Right forelimb (tissue), 1 donor: Measurements from ENCODE around the gene KDM6A.
"Not testable (repeated sequence)": the region's sequence is repeated elsewhere in the genome, so short reads cannot be mapped to it uniquely, and the experiment has no call there.

Experiments
- DNase-seq: peaks from one replicate; pipeline ENCODE4 v3.0.0-alpha.2; 2018

The KDM6A gene

DNA sequence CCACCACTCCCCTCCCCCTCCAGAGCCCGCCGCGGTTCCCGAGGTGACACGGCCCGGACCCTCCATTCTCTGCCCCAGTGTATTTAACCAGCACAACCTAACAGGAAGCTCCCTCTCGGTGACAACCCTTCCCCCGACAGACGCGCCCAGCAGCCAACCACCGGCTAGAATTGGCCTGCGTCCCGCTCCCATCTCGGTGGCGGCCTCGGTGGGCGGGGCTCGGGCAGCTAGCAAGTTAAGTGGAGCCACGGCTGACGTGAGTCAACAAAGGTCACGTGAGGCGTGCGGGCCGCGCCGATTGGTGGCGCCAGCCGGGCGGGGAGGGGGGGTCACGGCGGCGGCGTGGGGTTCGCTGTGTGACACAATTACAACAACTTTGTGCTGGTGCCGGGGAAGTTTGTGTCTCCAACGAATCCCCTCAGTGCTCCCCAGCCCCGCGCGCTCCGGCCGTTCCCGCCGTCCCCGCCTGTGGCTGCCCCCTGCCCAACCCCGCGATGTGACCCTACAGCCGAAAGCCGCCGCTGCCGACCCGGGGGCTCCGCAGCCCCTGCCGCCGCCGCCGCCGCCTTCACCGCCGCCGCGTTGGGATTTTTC lies at the start of gene KDM6A:
Gene KDM6A (plus strand): TSS at position 368 of the 594 bp plus-strand sequence. CDS start 364 bp downstream, outside the sequence.
- peak; percentile 95 for DNase-seq

DNA sequence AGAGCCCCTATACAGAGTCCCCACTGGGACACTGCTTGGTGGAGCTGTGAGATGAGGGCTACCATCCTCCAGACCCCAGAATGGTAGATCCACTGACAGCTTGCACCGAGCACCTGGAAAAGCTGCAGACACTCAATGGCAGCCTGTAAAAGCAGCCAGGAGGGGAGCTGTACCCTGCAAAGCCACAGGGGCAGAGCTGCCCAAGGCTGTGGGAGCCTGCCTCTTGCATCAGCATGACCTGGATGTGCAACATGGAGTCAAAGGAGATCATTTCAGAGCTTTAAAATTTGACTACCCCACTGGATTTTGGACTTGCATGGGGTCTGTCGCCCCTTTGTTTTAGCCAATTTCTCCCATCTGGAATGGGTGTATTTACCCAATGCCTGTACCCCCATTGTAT lies 49.8 kb upstream of the KDM6A start:
- not testable (repeated sequence) for DNase-seq

DNA sequence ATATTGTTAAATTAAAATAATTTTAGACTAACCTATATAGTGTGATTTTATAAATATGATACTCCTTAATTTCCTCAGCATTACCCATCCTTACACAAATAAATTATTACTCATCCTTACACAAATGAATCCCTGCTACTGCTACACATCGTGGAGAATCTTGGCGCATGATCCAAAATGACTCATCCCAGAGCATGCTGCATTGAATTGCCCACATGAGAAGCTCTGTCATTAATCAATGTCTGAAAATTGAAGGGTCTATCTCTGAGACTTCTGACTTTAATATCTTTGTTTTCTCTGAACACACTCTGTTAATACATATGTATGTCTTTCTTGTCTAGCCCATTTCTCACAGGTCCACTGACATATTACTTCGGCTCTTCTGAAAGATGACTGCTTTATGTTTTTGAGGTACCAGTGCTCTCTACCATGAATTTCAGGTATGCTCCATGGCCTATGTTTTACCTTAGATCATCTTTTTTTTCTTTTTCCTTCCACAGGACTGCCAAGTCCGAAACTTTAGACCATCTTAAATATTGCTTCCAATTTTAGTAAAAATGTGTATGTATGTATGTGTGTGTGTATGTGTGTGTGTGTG lies 44.9 kb upstream of the KDM6A start:
- no peak for DNase-seq

DNA sequence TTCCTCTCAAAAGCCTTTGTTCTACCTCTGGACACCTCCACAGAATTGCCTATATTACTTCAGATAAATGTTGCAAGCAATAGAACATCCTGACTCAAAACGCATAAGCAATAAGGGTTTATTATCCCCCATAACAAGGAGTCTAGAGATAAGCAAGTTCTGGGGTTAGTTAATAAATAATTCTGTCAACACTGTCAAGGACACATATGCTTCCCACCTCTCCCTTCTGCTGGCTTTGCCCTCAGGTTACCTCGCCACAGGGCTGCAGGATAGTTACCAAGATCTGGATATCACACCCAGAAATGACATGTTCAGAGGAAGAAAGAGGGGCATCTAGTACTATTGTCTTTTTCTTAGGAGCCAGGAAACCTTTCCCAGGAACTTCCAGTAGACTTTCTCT lies 43.2 kb upstream of the KDM6A start:
- DNase-seq: no peak

DNA sequence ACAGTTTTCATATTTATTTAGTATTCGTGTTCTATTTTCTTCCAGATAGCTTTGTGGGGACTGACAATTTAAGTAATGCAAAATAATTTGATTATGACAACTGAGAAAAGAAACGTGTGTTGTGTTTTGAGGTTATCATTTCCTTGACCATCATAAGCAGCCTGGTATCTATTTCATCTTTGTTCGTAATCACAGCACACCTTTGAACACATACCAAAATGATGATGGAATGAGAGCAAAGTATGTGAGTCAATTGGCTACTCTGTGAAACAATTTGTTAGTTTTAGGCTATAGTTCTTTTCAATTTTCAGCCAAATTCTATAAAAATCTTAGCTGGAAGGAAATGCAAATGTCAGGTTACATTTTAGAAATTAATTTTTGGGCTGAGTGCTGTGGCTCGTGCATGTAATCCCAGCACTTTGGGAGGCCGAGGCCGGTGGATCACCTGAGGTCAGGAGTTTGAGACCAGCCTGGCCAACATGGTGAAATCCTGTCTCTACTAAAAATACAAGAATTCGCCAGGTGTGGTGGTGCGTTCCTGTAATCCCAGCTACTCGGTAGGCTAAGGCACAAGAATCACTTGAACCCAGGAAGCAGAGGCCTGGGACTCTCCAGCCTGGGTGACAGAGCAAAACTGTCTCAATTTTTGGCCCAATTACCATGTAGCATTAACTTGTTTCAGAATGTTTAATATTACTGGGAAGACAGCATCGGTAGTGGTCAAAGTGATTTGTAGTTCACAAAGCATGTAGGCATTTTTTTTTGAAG lies 30.3 kb upstream of the KDM6A start:
- DNase-seq: no peak

DNA sequence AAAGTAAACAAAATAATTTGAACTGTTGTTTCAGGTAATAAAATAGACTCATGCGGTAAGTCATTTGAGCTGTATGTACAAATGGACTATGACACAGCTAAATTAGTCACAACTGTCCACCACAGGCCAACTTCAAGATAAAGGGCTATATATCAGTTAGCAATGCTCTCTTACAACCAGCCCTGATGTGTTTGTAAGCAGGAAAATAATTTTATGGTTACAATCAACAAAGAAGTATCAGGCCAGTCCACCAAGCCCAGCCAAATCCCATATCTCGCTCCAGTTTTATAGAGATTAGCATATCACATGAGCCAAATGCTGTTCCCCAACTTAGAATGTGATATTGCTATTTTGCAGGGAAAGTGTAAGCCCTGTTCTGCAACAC lies 29.7 kb upstream of the KDM6A start:
- no peak for DNase-seq

DNA sequence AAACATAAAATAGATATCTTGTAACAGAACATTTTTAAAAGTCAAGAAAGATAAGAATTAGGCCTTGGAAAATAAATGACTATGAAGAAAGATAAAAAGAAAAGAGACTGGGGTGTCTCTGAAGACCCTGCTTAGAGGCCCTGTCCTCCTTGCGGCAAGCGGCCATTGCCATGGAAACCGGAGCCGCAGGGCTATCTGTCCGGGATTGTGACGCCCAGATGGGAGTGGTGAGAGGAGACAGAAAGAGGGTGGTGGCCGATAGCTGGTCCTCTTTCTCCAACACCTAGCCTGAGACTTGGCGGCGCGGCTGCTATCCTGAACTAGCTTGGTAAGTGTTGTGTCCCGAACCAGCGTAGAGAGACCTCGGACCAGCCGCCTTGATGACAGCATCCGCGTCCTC lies 29.2 kb upstream of the KDM6A start, which contains the start of gene DUSP21:
Gene DUSP21 (plus strand): TSS at position 269 of the 400 bp plus-strand sequence. CDS start 112 bp downstream, at position 381.
- DNase-seq: no peak

DNA sequence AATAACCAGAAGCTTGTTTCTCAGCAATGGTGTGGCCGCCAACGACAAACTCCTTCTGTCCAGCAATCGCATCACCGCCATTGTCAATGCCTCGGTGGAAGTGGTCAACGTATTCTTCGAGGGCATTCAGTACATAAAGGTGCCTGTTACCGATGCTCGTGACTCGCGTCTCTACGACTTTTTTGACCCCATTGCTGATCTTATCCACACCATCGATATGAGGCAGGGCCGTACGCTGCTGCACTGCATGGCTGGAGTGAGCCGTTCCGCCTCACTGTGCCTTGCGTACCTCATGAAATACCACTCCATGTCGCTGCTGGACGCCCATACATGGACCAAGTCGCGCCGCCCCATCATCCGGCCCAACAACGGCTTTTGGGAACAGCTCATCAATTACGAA lies 28.8 kb upstream of the KDM6A start:
- no peak for DNase-seq

DNA sequence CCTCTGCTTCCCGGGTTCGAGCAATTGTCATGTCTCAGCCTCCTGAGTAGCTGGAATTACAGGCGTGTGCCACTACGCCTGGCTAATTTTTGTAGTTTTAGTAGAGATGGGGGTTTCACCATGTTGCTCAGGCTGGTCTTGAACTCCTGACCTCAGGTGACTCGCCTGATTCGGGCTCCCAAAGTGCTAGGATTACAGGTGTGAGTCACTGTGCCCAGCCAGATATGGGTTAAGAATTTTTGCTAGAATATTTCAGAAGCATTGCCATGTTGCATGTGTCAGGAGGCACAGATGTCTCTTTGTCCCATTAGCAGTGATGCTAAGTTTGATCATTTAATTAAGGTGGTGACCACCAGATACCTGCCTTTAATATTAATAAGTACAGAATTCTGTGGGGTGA lies 22.1 kb upstream of the KDM6A start:
- not testable (repeated sequence) for DNase-seq

DNA sequence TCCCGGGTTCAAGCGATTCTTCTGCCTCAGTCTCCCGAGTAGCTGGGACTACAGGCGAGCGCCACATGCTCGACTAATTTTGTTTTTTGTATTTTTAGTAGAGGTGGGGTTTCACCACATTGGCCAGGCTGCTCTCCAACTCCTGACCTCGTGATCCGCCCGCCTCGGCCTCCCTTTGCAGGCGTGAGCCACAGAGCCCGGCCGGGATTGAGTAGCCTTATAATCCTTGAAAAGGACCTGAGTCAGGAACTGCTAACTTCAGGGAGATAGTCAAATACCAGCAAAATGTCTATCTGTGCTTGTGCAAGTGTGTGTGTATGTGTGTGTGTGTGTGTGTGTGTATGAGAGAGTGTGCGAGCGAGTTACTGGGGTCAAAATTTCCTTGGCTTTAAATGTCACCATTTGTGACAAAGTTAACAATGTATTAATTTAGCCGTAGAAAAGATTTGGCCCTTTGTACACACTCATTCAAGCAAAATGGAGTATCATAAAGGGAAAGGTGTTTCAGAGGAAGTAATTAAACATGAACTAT lies 1.8 kb upstream of the KDM6A start:
- no peak for DNase-seq

DNA sequence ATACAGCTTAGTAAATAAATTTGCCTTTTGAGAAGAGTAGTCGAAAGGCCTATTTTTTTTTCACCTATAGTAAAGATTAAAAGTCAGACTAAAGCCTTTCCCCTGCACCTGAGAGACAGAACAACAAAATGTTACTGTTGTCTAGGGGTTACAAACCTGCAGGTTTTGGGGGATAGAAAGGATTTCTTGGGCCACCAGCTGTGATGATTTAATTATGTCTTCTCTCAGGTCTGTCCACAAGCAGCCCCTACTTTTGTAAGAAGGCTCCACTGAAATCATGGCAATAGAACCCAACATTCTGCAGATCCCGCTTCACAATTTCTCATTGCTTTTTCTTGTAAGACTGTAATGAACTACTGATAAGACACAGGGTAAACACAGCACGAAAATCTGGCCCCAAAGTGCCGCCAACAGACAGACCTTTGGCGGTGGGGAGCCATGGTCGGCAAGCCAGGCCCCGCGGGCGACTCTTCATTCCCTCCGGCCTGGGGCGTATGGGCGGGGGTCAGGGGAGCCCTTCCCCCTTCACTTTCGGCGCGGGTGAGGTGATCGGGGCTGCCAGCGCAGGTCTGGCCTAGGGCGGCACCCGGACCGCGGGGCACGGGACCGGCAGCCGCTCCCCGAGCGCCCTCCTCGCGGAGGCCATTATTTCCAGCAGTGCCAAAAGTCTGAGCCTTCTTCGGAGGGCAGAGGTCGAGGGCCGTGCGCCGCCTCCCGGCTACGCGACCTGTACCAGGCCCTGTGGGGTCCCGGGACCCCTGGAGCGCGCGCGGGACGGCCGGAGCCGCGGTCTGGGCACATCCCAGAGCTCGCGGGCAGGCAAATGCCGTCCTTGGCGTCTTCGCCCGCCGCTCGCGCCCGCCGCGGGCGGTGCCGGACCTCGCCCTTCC lies 812 bp upstream of the KDM6A start:
- DNase-seq: peak; percentile 56

DNA sequence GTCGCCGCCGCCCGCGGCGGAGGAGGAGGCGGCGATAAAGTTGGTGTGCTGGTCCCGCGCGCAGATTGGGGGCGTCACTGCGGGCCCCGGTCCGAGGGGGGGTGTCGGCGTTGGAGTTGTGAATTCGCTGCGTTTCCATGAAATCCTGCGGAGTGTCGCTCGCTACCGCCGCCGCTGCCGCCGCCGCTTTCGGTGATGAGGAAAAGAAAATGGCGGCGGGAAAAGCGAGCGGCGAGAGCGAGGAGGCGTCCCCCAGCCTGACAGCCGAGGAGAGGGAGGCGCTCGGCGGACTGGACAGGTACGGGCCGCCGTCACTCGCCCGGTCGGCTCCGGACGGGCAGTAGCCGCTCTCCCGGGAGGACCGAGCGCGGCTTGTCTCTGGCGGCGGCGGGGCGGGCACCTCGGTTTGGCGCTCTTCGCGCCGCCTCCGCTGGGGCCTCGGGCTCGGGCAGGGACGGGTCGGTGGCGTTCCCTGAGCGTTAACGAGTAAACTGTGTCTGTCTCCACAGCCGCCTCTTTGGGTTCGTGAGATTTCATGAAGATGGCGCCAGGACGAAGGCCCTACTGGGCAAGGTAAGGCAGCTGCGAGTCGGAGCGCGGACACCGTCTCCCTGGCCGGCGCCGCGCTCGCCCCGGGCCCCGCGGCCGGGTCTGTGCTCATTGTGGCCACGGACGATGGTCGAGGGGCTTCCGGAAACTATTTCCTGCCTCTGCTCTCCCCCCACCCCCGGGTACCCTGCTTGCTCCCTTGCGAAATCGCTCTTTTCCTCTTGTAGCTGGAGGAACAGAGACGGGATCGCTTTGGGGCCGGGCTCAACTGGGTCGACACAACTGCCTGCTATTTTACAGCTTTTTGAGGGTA lies 658 bp downstream of the KDM6A start:
- DNase-seq: peak; percentile 66

DNA sequence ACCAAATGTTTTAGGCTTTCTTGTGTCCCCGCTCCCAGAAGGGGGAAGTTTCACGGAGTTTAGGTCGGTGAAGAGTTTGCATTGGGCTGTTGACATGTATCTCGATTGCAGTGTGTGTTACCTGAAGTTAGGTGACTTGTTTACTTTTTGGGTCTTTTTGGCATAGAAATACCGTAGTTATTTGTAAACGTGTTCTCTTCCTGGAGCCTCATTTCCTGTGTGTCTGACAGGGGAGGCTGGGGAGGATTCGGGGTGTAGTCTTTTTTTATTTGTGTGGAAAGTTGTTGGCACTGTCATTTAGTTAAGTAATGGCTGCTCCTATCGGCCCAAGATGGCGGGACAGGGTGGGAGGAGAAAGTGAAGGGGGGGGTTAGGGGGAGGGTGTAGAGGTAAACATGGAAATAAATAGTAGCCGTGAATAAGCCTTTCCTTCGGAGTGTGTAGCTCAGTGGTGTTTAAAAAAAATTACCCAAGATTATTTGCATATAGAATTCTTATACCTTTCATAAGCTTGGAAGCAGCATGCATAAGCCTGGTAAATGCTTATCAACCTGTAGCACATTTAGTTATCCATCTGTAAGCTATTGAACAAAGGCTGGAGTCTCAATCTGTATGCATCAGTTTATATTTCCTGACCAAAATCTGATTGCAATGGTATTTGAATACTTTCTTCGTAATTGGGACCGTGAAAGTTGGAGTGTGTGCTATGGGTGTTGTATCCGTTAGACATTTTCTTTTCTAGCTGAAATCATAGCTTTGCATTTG lies 1.6 kb downstream of the KDM6A start:
- DNase-seq: no peak

DNA sequence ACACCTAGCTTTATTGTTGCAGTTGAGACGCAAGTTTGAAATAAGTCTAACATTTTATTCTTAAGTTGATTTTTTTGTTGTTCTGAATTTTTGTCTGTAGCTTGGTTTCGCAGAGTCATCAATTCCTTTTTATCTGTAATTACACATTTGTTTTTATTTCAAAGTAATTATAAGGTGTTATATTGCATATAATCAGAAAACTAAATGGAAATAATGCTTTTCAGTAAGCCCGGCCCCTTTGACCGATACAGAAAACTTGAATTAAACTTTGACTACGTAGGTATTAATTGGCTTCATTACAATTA lies 2.1 kb downstream of the KDM6A start:
- DNase-seq: no peak

DNA sequence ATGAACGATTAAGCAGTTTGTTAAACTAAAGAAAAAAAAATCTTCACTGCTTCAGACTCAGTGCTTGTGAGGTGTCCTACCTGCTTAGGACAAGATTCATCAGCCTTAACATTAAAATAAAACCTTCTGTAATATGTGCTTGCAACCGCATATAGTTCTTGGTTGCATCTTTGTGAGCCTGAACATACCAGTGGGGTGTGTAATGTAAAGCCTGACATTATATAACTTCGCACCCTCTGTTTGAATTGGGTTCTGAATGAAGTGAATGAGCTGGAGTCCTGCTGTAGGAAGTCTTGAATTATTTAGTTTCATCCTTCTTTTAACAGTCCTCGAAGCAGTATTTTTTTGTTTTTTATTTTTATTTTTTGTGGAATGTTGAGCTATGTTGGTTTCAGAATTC lies 3.1 kb downstream of the KDM6A start:
- DNase-seq: no peak

DNA sequence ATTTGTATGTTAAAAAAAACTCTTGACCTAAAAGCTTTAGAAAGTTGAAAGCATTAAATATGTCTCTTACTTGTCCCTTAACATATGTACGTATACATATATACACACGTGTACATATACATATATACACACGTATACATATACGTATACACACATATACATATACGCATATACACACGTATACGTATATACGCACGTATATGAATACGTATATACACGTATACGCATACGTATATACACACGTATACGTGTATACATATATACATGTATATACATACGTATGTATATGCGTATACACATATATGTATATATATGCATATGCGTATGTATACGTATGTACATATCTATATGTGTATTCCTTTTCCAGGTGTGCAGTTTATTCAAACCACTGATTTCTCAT lies 3.8 kb downstream of the KDM6A start:
- DNase-seq: no peak

DNA sequence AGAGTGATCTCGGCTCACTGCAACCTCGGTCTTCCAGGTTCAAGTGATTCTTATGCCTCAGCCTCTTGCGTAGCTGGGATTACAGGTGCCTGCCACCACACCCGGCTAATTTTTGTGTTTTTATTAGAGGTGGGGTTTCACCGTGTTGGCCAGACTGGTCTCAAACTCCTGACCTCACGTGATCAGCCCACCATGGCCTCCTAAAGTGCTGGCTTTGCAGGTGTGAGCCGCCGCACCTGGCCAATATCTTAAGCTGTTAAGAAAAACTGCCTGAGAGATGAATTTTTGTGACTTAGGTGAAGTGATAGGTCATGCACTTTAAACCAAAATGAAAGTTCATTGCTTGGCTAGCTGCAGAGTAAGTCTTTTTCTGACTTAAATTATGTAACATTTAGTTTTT lies 5.8 kb downstream of the KDM6A start:
- DNase-seq: no peak

DNA sequence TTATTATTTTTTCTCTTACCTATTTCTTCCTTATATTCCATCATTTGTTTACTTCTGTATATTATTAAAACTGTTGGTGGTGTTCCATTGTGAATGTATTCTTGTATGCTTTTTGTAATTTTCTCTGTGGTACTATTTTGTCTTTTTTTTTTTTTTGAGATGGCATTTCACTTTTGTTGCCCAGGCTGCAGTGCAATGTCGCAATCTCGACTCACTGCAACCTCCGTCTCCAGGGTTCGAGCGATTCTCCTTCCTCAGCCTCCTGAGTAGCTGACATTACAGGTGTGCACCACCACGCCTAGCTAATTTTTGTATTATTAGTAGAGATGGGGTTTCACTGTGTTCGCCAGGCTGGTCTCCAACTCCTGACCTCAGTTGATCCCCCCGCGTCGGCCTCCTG lies 8.6 kb downstream of the KDM6A start:
- no peak for DNase-seq

DNA sequence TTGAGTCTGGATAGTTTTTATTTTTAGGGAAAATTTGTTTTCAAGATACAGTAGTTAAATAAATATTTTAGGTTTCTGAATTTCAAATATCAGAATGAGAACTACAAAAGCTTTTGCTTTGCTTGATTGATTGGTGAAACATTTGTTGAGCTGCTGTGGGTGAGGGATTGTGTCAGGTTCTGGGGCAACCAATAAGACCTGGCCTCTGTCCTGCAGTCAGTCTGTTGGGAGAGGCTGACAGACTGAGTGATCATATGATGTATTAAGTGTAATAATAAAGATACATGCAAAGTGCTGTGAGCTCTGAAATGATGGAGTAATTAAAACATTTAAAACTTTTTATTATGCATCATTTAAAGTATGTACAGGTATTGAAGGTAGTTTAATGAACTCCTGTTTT lies 9.6 kb downstream of the KDM6A start:
- no peak for DNase-seq

DNA sequence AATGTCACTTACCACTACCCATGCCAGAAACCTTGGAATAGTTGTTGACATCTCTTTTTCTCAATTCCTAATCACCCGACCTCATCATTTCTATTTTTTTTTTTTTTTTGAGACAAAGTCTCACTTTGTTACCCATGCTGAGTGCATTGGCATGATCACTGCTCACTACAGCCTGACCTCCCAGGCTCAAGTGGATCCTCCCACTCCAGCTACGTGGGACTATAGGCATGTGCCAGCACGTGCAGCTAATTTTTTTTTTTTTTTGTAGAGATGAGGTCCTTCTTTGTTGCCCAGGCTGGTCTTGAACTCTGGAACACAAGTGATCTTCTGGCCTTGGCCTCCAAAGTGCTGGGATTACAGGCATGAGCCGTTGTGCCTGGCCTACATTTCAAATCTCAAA lies 12.0 kb downstream of the KDM6A start:
- no peak for DNase-seq

DNA sequence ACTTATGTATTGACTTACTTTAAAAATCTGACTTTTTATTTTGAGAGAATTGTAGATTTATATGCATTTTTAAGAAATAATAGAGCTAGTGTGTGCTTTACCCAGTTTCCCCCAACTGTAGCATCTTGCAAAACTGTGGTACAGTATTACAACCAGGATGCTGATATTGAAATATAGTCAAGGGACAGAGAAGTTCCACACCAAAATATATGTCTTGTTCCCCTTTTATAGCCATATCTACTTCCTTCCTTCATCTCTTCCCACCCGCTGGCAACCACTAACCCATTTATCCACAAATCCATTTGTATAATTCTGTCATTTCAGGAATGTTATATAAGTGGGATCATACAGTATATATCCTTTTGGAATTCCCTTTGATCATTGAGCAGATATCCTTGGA lies 16.8 kb downstream of the KDM6A start:
- DNase-seq: no peak
